HG03139 (cell line): ENCODE measurements around the gene ZNF622.
"Not testable (repeated sequence)": the region's sequence is repeated elsewhere in the genome, so short reads cannot be mapped to it uniquely, and the experiment has no call there.

ENCODE experiments used
- ATAC-seq: cut with Tn5 transposase; IDR thresholded peaks from one replicate; pipeline ENCODE4 v1.9.1; 2021; ENCODE audit not compliant: unreplicated experiment

Gene ZNF622

GRCh38 chr5:16436065-16436682 lies 29.4 kb downstream of the ZNF622 start:
- not testable (repeated sequence) for ATAC-seq

DNA sequence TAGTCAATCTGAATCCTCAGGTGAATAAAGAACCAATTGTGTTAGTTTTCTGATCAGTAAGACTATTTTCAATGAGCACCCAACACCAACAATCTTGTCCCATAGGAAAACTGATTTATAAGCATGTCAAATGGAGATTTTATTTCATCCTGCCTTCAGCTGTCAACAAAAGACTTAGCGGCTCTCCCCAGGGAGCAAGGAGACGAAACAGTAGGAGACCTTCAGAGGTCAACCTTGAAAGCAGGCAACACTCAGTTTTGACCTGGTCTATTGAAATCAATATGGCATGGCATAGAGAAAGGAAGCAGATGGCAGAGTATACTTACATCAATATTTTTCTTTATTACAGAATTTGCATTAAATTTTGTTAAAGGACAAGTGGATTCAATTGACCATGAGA lies 34.1 kb downstream of the ZNF622 start:
- ATAC-seq: no peak

DNA sequence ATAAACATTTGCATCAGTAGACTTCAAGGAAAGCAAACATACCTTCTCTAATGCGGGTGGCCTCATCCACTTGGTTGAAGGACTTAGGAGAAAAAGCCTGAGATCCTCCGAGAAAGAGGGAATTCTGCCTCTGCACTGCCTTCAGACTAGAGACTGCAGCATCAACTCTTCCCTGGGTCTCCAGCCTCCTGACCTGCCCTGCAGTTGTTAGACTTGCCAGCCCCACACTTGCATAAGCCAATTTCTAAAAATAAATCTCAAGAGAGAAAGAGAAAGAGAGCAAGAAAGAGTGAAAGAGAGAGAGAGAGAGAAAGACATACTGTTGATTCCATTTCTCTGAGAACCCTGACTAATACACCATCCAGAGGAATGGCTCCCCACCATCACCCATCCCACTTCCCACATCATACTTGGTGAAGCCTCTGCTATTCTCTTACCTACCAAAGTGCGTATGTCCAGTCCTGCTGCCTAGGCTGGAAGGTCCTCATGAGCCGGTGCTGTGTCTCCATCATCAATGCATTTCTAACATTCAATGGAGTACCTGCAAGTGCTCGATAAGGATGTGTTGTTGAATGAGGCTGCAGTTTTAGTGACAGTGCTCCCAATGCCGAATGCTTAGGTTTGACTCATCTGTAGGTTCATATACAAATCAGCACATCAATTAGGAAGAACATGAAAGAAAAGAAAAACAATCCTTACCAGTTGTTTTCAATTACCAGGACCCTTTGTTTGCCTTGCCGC lies 35.1 kb downstream of the ZNF622 start:
- ATAC-seq: no peak

DNA sequence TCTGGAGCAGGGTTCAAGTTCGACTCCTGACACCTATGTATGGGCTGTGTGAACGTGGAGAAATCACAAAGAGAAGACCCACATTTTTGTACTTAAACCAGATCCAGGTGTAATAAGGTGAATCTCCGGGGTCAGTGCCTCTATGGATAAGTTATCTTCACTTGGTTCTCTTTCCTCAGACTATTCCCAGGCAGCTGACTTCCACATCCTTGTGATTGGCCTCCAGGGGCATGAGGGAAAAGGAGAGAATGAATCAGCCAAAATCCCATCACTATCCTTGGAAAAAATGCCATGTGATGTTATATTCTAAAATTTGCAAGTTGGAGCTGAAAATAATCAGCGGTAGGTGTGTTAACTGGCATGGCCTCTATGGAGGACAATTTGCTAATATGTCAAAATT lies 37.2 kb downstream of the ZNF622 start:
- no peak for ATAC-seq

GRCh38 chr5:16427587-16427986 lies 38.0 kb downstream of the ZNF622 start:
- ATAC-seq: no peak

- ATAC-seq: no peak
Measured at GRCh38 chr5:16418471-16418922, 47.1 kb downstream of the ZNF622 start.

DNA sequence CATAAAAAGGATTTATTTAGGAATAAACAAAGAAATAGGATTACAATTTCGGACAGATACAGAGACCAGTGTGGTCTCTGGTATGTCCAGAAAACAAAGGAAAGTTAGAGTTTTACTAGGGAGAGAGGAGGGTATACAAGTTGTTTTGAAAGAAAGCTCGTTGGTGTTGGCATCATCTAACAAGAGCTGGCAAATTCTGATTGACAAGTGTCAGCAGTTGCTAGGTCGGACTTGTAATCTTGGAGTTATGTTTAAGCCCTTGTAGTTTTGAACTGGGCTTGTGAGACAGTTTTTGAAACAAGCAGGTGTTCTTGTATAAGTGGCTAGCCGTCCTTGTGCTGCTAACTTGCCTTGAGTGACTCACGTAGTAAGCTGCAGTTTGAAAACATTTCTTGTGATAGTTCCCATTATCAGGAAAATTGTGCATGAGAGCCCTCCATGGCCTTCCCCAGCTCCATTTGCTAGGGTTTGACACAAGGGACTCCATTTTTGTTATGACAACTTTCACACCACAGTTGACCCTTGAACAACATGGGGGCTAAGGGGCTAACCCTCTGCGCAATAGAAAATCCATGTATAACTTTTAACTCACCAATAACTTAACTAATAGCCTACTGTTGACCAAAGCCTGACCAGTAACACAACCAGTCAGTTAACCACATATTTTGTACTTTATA lies 48.1 kb downstream of the ZNF622 start:
- ATAC-seq: no peak

DNA sequence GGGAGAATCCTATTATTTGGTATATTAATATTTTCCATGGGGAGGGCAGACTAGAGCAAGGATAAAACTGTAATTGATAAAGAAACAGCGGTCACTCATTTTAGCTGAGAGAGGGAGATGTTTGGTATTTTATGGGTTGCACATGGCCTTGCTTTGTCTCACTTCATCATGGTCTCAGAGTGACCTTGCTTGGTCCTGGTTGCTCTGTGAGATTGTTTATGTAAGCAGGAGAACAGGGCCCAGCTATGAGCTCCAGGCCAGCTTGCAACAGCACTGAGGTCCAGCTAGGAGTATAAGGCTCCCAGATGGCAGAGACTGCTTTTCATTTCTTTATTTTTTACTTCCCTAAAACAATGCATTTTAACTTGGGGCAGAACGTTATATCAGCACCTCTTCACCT lies 50.7 kb downstream of the ZNF622 start:
- ATAC-seq: no peak

DNA sequence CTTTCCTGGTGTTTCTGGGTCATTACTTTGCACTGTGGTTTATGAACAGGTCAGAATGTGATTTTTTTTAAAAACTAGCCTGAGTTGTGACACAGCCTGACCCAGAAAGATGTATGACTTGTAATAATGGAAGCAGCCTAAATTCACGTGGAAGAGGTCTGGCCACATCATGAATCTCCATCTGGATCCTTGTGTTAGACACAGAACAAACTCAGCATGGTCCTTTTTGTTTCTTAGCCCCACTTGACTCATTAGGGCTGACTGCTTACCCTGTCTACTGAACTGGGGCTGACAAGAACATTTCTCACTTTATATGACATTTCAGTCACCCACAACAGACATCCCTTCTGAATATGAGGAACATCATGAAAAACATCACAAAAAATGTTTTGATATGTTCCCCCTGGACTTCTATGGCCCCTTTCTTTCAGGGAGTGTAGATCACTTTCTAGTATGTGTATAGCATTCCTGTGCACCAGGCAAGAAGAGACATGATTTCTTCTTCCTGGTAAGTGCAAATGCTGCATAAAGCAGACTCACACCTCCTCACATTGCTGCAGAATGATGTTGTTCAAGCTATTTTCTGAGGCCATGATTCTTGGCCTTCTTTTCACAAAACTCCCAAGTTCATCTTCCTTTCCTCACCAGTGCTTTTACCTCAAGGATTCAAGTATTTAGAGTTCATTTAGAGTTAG lies 52.3 kb downstream of the ZNF622 start:
- no peak for ATAC-seq

GRCh38 chr5:16412556-16412955 lies 53.0 kb downstream of the ZNF622 start:
- ATAC-seq: no peak

GRCh38 chr5:16411741-16412455 lies 53.7 kb downstream of the ZNF622 start:
- ATAC-seq: no peak

GRCh38 chr5:16411235-16411634 lies 54.4 kb downstream of the ZNF622 start:
- no peak for ATAC-seq

- ATAC-seq: no peak
Measured at GRCh38 chr5:16410338-16410737, 55.3 kb downstream of the ZNF622 start.

DNA sequence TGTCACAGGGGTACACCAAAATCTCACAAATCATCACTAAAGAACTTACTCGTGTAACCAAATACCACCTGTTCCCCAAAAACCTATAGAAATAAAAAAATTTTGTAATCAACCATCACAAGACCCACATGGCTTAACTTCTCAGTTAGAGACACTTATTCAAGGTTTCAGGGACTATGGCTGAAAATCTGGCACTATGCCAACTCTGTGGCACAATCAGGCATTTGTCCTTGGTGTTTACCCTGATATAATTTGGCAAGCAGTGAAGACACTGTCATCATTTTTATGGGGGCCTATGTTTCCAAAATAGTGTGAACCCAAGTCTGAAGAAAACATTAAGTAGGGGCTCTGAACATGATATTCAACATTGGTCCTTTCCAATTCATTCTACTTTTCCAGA lies 59.0 kb downstream of the ZNF622 start:
- ATAC-seq: no peak

DNA sequence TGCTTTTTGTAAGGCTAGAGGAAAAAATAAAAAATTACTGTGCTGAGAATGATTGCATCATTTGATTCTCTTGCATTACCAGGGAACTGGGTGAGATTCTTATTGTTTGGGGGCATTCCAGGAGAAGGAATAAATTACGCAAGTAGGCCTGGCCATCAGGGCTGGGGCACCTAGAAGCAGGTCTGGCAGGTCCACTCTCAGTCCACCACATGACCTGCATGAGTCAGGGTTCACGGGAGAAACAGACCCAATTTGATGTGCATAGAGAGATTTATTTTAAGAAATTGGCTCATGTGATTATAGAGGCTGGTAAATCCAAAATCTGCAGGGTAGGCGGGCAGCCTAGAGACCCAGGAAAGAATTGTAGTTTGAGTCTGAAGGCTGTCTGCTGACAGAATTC lies 59.6 kb downstream of the ZNF622 start:
- no peak for ATAC-seq
